Measurements from ENCODE around the gene LRP6. TPM values are rescaled to one million over a fixed set of nuclear protein-coding genes. Genes with fewer than 3 reads are reported as not detected.

The LRP6 gene
- polyA plus RNA-seq, 1 donor (not counting 4 experiments of a cell fraction or from before 2014, with no cell fraction given): 13.0 TPM

DNA sequence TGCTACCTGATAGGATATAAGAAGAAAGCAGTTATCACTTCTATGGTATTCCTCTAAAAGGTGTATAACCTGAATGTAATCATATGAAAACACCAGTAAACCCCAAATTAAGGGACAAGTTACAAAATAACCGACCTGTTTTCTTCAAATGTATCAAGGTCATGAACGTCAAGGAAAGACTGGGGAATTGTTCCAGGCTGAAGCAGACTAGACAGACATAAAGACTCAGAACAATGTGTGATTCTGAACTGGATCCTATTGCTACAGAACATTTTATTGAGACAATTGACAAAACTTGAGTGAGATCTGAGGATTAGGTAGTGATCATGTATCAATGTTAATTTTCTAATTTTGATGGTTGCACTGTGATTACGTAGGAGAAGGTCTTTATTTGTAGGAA, 15.4 kb upstream of the LRP6 start:
- Histone ChIP-seq H3K4me1 (ENCODE audit: control insufficient read depth, extremely low read depth, insufficient read depth, low read length) (peaks cover 9% of the 10 kb centered on the region), H3K79me2 (ENCODE audit: control insufficient read depth, insufficient read depth, low read length) (no peaks in the 10 kb centered on the region), H2AFZ (ENCODE audit: control insufficient read depth, low read length) (no peak overlapping the region), H3K9ac (ENCODE audit: control insufficient read depth, extremely low read depth, insufficient read depth, low read length) (no peak overlapping the region), H3K36me3 (ENCODE audit: control insufficient read depth in 2 of 2, extremely low read depth in 1 of 2, insufficient read depth in 2 of 2, low read length in 2 of 2) (no peaks in the 10 kb centered on the region), H3K27ac (ENCODE audit: control insufficient read depth, insufficient read depth, low read length) (no peak overlapping the region), H3K4me2 (ENCODE audit: control insufficient read depth, extremely low read depth, insufficient read depth, low read depth, low read length) (no peak overlapping the region), H4K20me1 (ENCODE audit: control insufficient read depth, extremely low read depth, insufficient read depth, low read length) (no peaks in the 10 kb centered on the region), H3K27me3 (ENCODE audit: control insufficient read depth, extremely low read depth, insufficient read depth, low read length) (no peaks in the 10 kb centered on the region), H3K9me3 (ENCODE audit: control insufficient read depth, low read depth, low read length) (no peaks in the 10 kb centered on the region), H3K4me3 (ENCODE audit: control insufficient read depth in 2 of 3, extremely low read depth in 1 of 3, insufficient read depth in 2 of 3, low read depth in 1 of 3, low read length in 3 of 3) (no peak overlapping the region), H3K9me1 (ENCODE audit: control insufficient read depth, extremely low read depth, insufficient read depth, low read length) (no peaks in the 10 kb centered on the region)
- DNase-seq (ENCODE audit: low read depth, low spot score) (no peak), FAIRE-seq (peak; percentile 56)
- dilution Hi-C loops (cut with MboI; ENCODE audit: extremely low pct_ligation_motif_present, low sequenced_read_pairs): no loop called here
- TF ChIP-seq, protein P1, sequence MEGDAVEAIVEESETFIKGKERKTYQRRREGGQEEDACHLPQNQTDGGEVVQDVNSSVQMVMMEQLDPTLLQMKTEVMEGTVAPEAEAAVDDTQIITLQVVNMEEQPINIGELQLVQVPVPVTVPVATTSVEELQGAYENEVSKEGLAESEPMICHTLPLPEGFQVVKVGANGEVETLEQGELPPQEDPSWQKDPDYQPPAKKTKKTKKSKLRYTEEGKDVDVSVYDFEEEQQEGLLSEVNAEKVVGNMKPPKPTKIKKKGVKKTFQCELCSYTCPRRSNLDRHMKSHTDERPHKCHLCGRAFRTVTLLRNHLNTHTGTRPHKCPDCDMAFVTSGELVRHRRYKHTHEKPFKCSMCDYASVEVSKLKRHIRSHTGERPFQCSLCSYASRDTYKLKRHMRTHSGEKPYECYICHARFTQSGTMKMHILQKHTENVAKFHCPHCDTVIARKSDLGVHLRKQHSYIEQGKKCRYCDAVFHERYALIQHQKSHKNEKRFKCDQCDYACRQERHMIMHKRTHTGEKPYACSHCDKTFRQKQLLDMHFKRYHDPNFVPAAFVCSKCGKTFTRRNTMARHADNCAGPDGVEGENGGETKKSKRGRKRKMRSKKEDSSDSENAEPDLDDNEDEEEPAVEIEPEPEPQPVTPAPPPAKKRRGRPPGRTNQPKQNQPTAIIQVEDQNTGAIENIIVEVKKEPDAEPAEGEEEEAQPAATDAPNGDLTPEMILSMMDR (optimal IDR thresholded peaks at IDR 0.05 in 1 of 3, IDR thresholded peaks at IDR 0.05 in 1 of 3, conservative IDR thresholded peaks at IDR 0.05 in 1 of 3; ENCODE audit: extremely low read depth in 1 of 3, insufficient read depth in 2 of 3, low read length in 3 of 3): no peak

DNA sequence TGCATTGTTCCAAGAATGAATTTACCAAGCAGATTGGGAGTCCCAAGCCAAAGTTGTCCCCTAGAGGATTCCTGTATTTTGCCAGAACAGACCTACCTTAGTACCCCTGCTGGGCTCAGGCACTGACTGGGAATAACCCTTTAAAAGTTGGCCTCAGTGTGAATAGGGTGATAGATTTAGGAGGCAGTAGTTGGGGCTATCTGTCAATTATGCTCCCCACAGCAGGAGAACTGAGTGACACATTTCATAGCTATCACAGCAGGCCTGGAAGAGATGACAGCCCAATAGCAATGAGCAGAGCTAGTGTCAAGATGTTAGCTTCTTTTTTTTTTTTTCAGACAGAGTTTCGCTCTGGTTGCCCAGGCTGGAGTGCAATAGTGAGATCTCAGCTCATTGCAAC, 14.3 kb upstream of the LRP6 start:
- H4K20me1 ChIP-seq (ENCODE audit: control insufficient read depth, extremely low read depth, insufficient read depth, low read length): no peaks in the 10 kb centered on the region
- no peak overlapping the region for H3K4me2 ChIP-seq (ENCODE audit: control insufficient read depth, extremely low read depth, insufficient read depth, low read depth, low read length)
- no peak overlapping the region for H3K4me3 ChIP-seq (ENCODE audit: control insufficient read depth in 2 of 3, extremely low read depth in 1 of 3, insufficient read depth in 2 of 3, low read depth in 1 of 3, low read length in 3 of 3)
- TF ChIP-seq, protein P1 (optimal IDR thresholded peaks at IDR 0.05 in 1 of 3, IDR thresholded peaks at IDR 0.05 in 1 of 3, conservative IDR thresholded peaks at IDR 0.05 in 1 of 3; ENCODE audit: extremely low read depth in 1 of 3, insufficient read depth in 2 of 3, low read length in 3 of 3): no peak
- no peak for TF ChIP-seq EZH2 (IDR thresholded peaks at IDR 0.05; ENCODE audit: low read length)
- H3K79me2 ChIP-seq (ENCODE audit: control insufficient read depth, insufficient read depth, low read length): no peaks in the 10 kb centered on the region
- no peak for FAIRE-seq
- no peaks in the 10 kb centered on the region for H3K27me3 ChIP-seq (ENCODE audit: control insufficient read depth, extremely low read depth, insufficient read depth, low read length)
- no peak overlapping the region for H2AFZ ChIP-seq (ENCODE audit: control insufficient read depth, low read length)
- peaks cover 9% of the 10 kb centered on the region for H3K4me1 ChIP-seq (ENCODE audit: control insufficient read depth, extremely low read depth, insufficient read depth, low read length)
- DNase-seq (ENCODE audit: low read depth, low spot score): no peak
- no peaks in the 10 kb centered on the region for H3K9me3 ChIP-seq (ENCODE audit: control insufficient read depth, low read depth, low read length)
- H3K9ac ChIP-seq (ENCODE audit: control insufficient read depth, extremely low read depth, insufficient read depth, low read length): no peak overlapping the region
- H3K9me1 ChIP-seq (ENCODE audit: control insufficient read depth, extremely low read depth, insufficient read depth, low read length): no peaks in the 10 kb centered on the region
- H3K27ac ChIP-seq (ENCODE audit: control insufficient read depth, insufficient read depth, low read length): no peak overlapping the region
- no peaks in the 10 kb centered on the region for H3K36me3 ChIP-seq (ENCODE audit: control insufficient read depth in 2 of 2, extremely low read depth in 1 of 2, insufficient read depth in 2 of 2, low read length in 2 of 2)
- dilution Hi-C loops (cut with MboI; ENCODE audit: extremely low pct_ligation_motif_present, low sequenced_read_pairs): no loop called here
